ENCODE data around the gene NPM1. TPM values are rescaled to one million over a fixed set of nuclear protein-coding genes. Genes with fewer than 3 reads are reported as not detected.

NPM1 gene
- total and polyA plus RNA-seq, 12 donors: 248 to 1,064 (median 465) TPM

DNA sequence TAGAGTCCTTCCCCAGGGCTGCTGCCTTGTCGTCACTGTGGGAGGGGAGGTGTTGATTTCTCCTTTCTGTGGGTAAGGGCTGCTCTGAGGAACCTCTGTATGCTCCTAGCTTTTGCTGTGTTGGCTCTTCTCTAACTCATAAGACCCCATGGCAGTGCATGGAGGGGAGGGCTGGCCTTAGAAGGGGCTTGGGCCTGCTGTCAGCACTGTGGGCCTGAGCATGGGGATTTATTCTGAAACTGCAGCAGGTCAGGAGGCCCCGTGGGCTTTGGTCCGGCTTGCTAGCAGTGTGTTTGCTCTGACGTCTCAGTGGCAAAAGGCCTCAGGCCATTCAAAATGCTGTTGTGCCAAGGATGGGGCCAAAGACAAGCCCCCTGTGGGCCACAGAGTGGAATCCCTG, 38.6 kb downstream of the NPM1 start:
- TF ChIP-seq, protein P1, sequence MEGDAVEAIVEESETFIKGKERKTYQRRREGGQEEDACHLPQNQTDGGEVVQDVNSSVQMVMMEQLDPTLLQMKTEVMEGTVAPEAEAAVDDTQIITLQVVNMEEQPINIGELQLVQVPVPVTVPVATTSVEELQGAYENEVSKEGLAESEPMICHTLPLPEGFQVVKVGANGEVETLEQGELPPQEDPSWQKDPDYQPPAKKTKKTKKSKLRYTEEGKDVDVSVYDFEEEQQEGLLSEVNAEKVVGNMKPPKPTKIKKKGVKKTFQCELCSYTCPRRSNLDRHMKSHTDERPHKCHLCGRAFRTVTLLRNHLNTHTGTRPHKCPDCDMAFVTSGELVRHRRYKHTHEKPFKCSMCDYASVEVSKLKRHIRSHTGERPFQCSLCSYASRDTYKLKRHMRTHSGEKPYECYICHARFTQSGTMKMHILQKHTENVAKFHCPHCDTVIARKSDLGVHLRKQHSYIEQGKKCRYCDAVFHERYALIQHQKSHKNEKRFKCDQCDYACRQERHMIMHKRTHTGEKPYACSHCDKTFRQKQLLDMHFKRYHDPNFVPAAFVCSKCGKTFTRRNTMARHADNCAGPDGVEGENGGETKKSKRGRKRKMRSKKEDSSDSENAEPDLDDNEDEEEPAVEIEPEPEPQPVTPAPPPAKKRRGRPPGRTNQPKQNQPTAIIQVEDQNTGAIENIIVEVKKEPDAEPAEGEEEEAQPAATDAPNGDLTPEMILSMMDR (IDR thresholded peaks at IDR 0.05): no peak
- DNase-seq (no peak), ATAC-seq (no peak)
- Histone ChIP-seq H3K4me3 (no peak overlapping the region), H3K27ac (no peak overlapping the region), H3K9me3 (no peaks in the 10 kb centered on the region), H3K27me3 (peaks cover 0 to 8% (median 0%) of the 10 kb centered on the region in 7 donors), H3K36me3 (no peaks in the 10 kb centered on the region), H3K4me1 (peaks cover under 1 to 60% (median 13%) of the 10 kb centered on the region in 9 donors)
- intact Hi-C loops (cut with DNase I): loop anchor here in 5 of 10 donors (5.0 to 10.0 kb wide), 8 partner anchors 49 to 319 kb away; no protein-coding TSS in a partner anchor
- 74 to 76% methylated on average over 4 of the region's 4 CpGs for WGBS, 2 donors

DNA sequence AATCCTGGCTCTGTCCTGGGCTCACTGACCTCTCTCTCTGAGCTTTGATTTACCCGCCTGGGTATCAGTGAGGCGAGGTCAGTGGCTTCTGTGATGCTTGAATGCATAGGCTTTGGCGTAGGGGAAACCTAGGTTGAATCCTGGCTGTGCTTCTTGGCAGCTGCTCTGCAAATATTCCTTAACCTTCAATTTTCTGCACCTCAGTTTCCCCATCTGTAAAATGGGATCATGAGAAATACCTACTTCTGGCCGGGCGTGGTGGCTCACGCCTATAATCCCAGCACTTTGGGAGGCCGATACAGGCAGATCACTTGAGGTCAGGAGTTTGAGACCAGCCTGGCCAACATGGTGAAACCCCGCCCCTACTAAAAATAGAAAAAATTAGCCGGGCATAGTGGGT, 39.0 kb downstream of the NPM1 start:
- TF ChIP-seq, protein P1 (IDR thresholded peaks at IDR 0.05): no peak
- H3K36me3 ChIP-seq: no peaks in the 10 kb centered on the region
- peaks cover 0 to 5% (median 0%) of the 10 kb centered on the region in 7 donors for H3K27me3 ChIP-seq
- 73 to 81% methylated on average over 9 of the region's 9 CpGs for WGBS, 2 donors
- no peak overlapping the region for H3K4me3 ChIP-seq
- no peaks in the 10 kb centered on the region for H3K9me3 ChIP-seq
- H3K4me1 ChIP-seq: peaks cover 0 to 60% (median 9%) of the 10 kb centered on the region in 9 donors
- intact Hi-C loops (cut with DNase I): loop anchor here in 5 of 10 donors (5.0 to 10.0 kb wide), 8 partner anchors 48 to 318 kb away; no protein-coding TSS in a partner anchor
- H3K27ac ChIP-seq: peak overlapping the region in 1 of 10 donors; percentile 39
- no peak for DNase-seq
- no peak for ATAC-seq

DNA sequence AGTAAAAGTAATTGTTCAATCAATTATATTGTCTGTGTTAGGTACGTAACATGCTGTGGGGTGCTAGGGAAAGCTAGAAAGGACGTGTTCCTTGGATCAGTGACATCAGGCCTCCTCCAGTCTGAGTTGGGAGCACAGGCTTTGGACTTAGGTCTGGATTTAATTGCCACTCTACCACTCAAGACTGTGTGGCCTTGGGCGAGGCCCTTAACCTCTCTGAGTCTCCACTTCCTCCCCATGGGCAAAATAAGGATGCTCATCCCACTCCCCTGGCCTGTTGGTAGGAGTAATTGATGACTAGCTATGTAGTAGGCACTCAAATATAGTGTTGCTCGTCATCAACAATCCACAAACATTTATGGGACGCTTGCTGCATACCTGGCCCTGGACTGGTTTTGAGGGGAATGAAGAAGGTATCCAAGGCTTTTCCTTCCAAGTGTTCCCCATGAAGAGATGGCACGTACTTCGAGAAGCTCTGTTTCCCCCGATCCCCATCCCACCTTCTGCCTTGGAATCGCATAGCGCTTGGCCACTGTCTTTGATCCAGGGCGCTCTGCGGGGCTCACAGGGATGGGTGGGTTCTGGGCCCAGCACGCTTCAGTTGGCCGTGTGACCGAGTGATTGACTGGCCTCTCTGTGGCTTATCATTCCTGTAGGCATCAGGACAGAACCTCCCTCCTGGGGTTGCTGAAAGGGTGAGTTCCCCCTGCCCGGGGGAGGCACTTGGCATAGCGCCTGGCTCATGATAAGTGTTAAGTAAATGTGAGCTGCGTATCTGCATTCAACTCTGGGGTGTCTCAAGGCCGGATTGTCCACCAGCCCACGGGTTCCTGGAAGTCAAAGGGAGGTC, 39.9 kb downstream of the NPM1 start:
- H3K27me3 ChIP-seq: no peaks in the 10 kb centered on the region
- H3K27ac ChIP-seq: peak overlapping the region in 5 of 10 donors; percentile 39 to 56 (median 42)
- peaks cover 0 to 60% (median 10%) of the 10 kb centered on the region in 9 donors for H3K4me1 ChIP-seq
- no peaks in the 10 kb centered on the region for H3K36me3 ChIP-seq
- ATAC-seq (peak; percentile 71 to 86 (median 76)), DNase-seq (peak; percentile 50 to 84)
- H3K4me3 ChIP-seq: no peak overlapping the region
- WGBS, 2 donors: 63 to 72% methylated on average over 20 of the region's 20 CpGs
- no peaks in the 10 kb centered on the region for H3K9me3 ChIP-seq
- TF ChIP-seq, protein P1 (IDR thresholded peaks at IDR 0.05): no peak
- intact Hi-C loops (cut with DNase I): loop anchor here in 5 of 10 donors (5.0 to 10.0 kb wide), 8 partner anchors 47 to 317 kb away; no protein-coding TSS in a partner anchor

DNA sequence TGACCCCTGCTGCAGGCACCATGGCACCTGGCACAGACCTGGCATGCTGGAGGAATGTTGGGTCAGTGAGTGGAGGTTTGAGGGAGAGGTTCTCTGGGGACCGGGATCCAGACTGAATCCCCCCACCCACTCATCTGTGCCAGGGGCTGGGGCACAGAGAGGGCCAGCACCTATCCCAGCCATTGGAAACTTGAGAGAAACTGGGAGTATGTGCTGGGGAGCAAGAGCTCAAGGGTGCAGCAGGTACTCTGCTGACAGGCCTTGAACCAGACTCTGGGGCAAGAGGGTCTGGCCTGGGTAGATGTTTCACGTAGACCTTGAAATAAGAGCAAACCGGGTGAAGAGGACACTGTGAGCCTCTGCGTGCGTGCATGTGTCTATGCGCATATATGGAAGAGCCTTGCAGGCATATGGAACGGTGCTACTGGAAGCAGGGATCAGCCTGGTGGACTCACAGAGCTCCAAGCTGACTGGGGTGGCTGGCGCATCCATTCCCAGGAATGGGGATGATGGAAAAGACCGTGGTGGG, 40.6 kb downstream of the NPM1 start:
- 79 to 85% methylated on average over 9 of the region's 9 CpGs for WGBS, 2 donors
- no peak overlapping the region for H3K4me3 ChIP-seq
- no peaks in the 10 kb centered on the region for H3K9me3 ChIP-seq
- H3K27me3 ChIP-seq: no peaks in the 10 kb centered on the region
- H3K4me1 ChIP-seq: peaks cover 0 to 60% (median 14%) of the 10 kb centered on the region in 9 donors
- intact Hi-C loops (cut with DNase I): loop anchor here in 5 of 10 donors (5.0 to 10.0 kb wide), 8 partner anchors 47 to 317 kb away; no protein-coding TSS in a partner anchor
- peak overlapping the region in 5 of 10 donors; percentile 20 to 47 (median 44) for H3K27ac ChIP-seq
- DNase-seq (no peak), ATAC-seq (peak in 1 of 8 donors; percentile 4)
- TF ChIP-seq, protein P1 (IDR thresholded peaks at IDR 0.05): no peak
- H3K36me3 ChIP-seq: no peaks in the 10 kb centered on the region

Measured in heart right ventricle (tissue), 16 donors.